Trophoblast cell (in vitro differentiated cells and primary cell): ENCODE data around the gene ARHGAP40.
A peak's percentile ranks its signal among the peaks of the same experiment; 100 is the strongest.

ENCODE experiments used
- DNase-seq, 2 donors: peaks; one replicate each; pipeline ENCODE4 v3.0.0-alpha.2; 2016
- H2AFZ ChIP-seq: 2 replicates; pipeline ENCODE4 v1.6.1; 2013; ENCODE audit warnings: low read length, moderate library complexity, mild to moderate bottlenecking; ENCODE audit not compliant: insufficient read depth, poor library complexity
- H2AK5ac ChIP-seq: 2 replicates; pipeline ENCODE4 v1.6.1; 2013; ENCODE audit warnings: mild to moderate bottlenecking, low read length
- H2BK120ac ChIP-seq: 2 replicates; pipeline ENCODE4 v1.6.1; 2013; ENCODE audit warnings: low read length, mild to moderate bottlenecking, moderate library complexity; ENCODE audit not compliant: insufficient read depth, poor library complexity
- H2BK12ac ChIP-seq: 2 replicates; pipeline ENCODE4 v1.6.1; 2013; ENCODE audit warnings: mild to moderate bottlenecking, low read length, moderate library complexity
- H2BK5ac ChIP-seq: 2 replicates; pipeline ENCODE4 v1.6.1; 2013; ENCODE audit warnings: low read length, low read depth, moderate library complexity, mild to moderate bottlenecking; ENCODE audit not compliant: poor library complexity
- H3K14ac ChIP-seq: 2 replicates; pipeline ENCODE4 v1.6.1; 2013; ENCODE audit warnings: mild to moderate bottlenecking, low read length
- H3K18ac ChIP-seq: 2 replicates; pipeline ENCODE4 v1.6.1; 2013; ENCODE audit warnings: mild to moderate bottlenecking, low read length
- H3K23ac ChIP-seq: 2 replicates; pipeline ENCODE4 v1.6.1; 2013; ENCODE audit warnings: low read length
- H3K27ac ChIP-seq: 2 replicates; pipeline ENCODE4 v1.5.1; 2013; ENCODE audit warnings: low read depth, mild to moderate bottlenecking, inconsistent platforms, low read length, moderate library complexity
- H3K27me3 ChIP-seq: 2 replicates; pipeline ENCODE4 v1.6.1; 2013; ENCODE audit warnings: inconsistent platforms, mild to moderate bottlenecking, low read length, moderate library complexity; ENCODE audit not compliant: insufficient read depth
- H3K36me3 ChIP-seq, 2 experiments: 1 replicate in 1 of 2; 2 replicates in 1 of 2; pipeline ENCODE4 v1.6.1; 2013; ENCODE audit warnings: low read length in 2 of 2, mild to moderate bottlenecking in 2 of 2, moderate library complexity in 1 of 2; ENCODE audit not compliant: insufficient read depth in 2 of 2, control insufficient read depth in 1 of 2
- H3K4ac ChIP-seq: 2 replicates; pipeline ENCODE4 v1.6.1; 2013; ENCODE audit warnings: low read depth, mild to moderate bottlenecking, low read length, moderate library complexity
- H3K4me1 ChIP-seq, 2 experiments: 1 replicate in 1 of 2; 2 replicates in 1 of 2; pipeline ENCODE4 v1.6.1; 2013; ENCODE audit warnings: low read length in 2 of 2, mild to moderate bottlenecking in 2 of 2, moderate library complexity in 1 of 2; ENCODE audit not compliant: insufficient read depth in 2 of 2, control insufficient read depth in 1 of 2
- H3K4me2 ChIP-seq: 2 replicates; pipeline ENCODE4 v1.6.1; 2013; ENCODE audit warnings: inconsistent platforms, mild to moderate bottlenecking, low read length, moderate library complexity
- H3K4me3 ChIP-seq: 2 replicates; pipeline ENCODE4 v1.5.1; 2013; ENCODE audit warnings: mild to moderate bottlenecking, low read depth, low read length, inconsistent platforms
- H3K79me1 ChIP-seq: one replicate; pipeline ENCODE4 v1.6.1; 2013; ENCODE audit warnings: low read length
- H3K79me2 ChIP-seq: 2 replicates; pipeline ENCODE4 v1.6.1; 2013; ENCODE audit warnings: low read length, mild to moderate bottlenecking; ENCODE audit not compliant: control insufficient read depth, insufficient read depth, poor library complexity
- H3K9ac ChIP-seq: 2 replicates; pipeline ENCODE4 v1.6.1; 2013; ENCODE audit warnings: mild to moderate bottlenecking, low read length
- H3K9me3 ChIP-seq: 2 replicates; pipeline ENCODE4 v1.6.1; 2013; ENCODE audit warnings: low read depth, mild to moderate bottlenecking, control low read depth, inconsistent platforms, low read length; ENCODE audit not compliant: insufficient read depth
- H4K12ac ChIP-seq: 2 replicates; pipeline ENCODE4 v1.6.1; 2013; ENCODE audit warnings: low read depth, mild to moderate bottlenecking, low read length, moderate library complexity
- H4K8ac ChIP-seq: 2 replicates; pipeline ENCODE4 v1.6.1; 2013; ENCODE audit warnings: low read depth, mild to moderate bottlenecking, low read length, moderate library complexity
- H4K91ac ChIP-seq: one replicate; pipeline ENCODE4 v1.6.1; 2013; ENCODE audit warnings: low read depth, mild to moderate bottlenecking, low read length, moderate library complexity
- WGBS: extraction: QIAGEN DNeasy Blood & Tissue Kit; methylation state at CpG from one replicate; pipeline ENCODE4 v1.1.7; 2013; ENCODE audit warnings: missing lambda C conversion rate; ENCODE audit not compliant: insufficient read length, insufficient coverage; ENCODE audit errors: extremely low coverage; 5-methylcytosine and 5-hydroxymethylcytosine counted together

ARHGAP40 gene

DNA sequence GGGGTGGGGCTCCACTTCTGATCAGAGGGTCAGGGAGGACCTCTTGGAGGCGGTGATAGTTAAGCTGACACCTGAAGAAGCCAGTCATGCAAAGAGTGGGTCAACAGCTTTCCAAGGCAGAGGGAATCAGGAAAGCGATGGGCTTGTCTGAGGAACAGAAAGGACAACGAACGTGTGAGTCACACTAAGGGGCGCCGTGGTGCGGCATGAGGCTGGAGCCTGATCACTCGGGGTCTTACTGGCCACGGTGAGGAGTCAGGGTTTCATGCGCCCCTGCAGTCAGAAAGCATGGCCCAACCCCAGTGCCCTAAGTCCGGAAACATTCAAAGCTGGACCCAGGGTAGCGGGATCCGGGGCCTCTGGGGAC is 72.1 kb downstream of the ARHGAP40 start:
- Histone ChIP-seq H3K27ac (no peak overlapping the region), H2BK120ac (no peak overlapping the region), H3K36me3 (no peaks in the 10 kb centered on the region), H3K23ac (no peak overlapping the region), H3K9ac (no peak overlapping the region), H4K12ac (no peak overlapping the region), H3K4me1 (peaks cover 8% of the 10 kb centered on the region in 2 experiments), H2AFZ (peak overlapping the region; percentile 89), H2BK5ac (peak overlapping the region; percentile 8), H3K18ac (no peak overlapping the region), H2BK12ac (no peak overlapping the region), H3K4me2 (peak overlapping the region; percentile 98), H3K79me2 (peaks cover 2% of the 10 kb centered on the region), H4K91ac (no peak overlapping the region), H3K4me3 (peak overlapping the region; percentile 69), H3K27me3 (peaks cover 4% of the 10 kb centered on the region), H4K8ac (peak overlapping the region; percentile 78), H3K79me1 (peaks cover 2% of the 10 kb centered on the region), H2AK5ac (no peak overlapping the region), H3K4ac (no peak overlapping the region), H3K14ac (no peak overlapping the region), H3K9me3 (peaks cover 2% of the 10 kb centered on the region)
- no CpG with 5 or more reads among the region's 13 CpGs for WGBS
- DNase-seq, result no peak

DNA sequence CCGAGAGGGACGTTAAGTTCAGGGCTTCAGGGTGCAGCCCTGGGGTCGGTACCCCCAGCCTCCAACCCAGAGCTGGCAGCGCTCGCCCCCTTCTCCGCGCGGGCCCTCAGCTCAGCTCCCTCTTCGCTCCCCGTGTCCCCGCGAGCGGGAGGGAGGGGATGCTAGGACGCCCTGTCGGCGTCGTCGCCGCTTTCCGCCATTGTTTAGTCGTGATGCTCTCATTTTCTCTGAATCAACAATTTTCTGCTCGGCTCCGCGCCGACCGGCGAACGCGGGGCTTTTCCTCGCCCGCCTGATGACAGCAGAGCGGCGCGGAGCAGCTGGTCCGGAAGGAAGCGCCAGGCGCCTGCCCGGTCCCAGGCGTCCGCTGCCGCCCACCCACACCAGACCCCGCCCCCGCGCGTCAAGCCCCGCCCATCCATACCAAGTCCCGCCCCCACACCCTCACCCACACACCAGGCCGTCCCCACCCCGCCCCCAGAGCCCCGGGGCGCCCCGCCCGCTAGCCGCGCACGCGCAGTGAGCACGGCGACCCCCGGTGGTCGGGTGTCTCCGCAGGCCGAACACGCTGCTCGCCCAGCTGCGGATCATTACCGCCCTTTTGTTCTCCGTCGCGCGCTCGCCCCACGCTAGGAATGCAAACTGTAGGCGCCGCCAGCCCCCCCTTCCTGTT is 72.6 kb downstream of the ARHGAP40 start:
- Histone ChIP-seq H3K79me1 (peaks cover 2% of the 10 kb centered on the region), H3K9me3 (peaks cover 2% of the 10 kb centered on the region), H3K27me3 (peaks cover 4% of the 10 kb centered on the region), H3K27ac (no peak overlapping the region), H3K14ac (no peak overlapping the region), H2BK120ac (no peak overlapping the region), H2BK12ac (no peak overlapping the region), H3K36me3 (no peaks in the 10 kb centered on the region), H4K12ac (peak overlapping the region; percentile 34), H2AFZ (peak overlapping the region; percentile 89), H4K8ac (peak overlapping the region; percentile 78), H3K4ac (no peak overlapping the region), H3K18ac (peak overlapping the region; percentile 62), H3K9ac (peak overlapping the region; percentile 21), H2BK5ac (peak overlapping the region; percentile 8), H3K4me1 (peaks cover 8% of the 10 kb centered on the region in 2 experiments), H3K4me3 (peak overlapping the region; percentile 69), H2AK5ac (no peak overlapping the region), H4K91ac (no peak overlapping the region), H3K4me2 (peak overlapping the region; percentile 98), H3K79me2 (peaks cover 2% of the 10 kb centered on the region), H3K23ac (no peak overlapping the region)
- no CpG with 5 or more reads among the region's 75 CpGs for WGBS
- no peak for DNase-seq

- peaks cover 2% of the 10 kb centered on the region for H3K9me3 ChIP-seq
- H2AK5ac ChIP-seq, result no peak overlapping the region
- no peak overlapping the region for H3K4ac ChIP-seq
- no peak for DNase-seq
- no peak overlapping the region for H3K14ac ChIP-seq
- WGBS, result no CpG with 5 or more reads among the region's 13 CpGs
- no peak overlapping the region for H2BK5ac ChIP-seq
- no peak overlapping the region for H2AFZ ChIP-seq
- no peak overlapping the region for H2BK12ac ChIP-seq
- H3K23ac ChIP-seq, result no peak overlapping the region
- peak overlapping the region; percentile 62 for H3K4me2 ChIP-seq
- no peak overlapping the region for H3K9ac ChIP-seq
- H3K4me1 ChIP-seq, result peaks cover 8% of the 10 kb centered on the region in 2 experiments
- peaks cover 4% of the 10 kb centered on the region for H3K27me3 ChIP-seq
- no peak overlapping the region for H4K91ac ChIP-seq
- peak overlapping the region; percentile 52 for H3K4me3 ChIP-seq
- no peak overlapping the region for H4K12ac ChIP-seq
- H3K79me1 ChIP-seq, result peaks cover 2% of the 10 kb centered on the region
- H3K18ac ChIP-seq, result no peak overlapping the region
- H4K8ac ChIP-seq, result peak overlapping the region; percentile 25
- H3K36me3 ChIP-seq, result no peaks in the 10 kb centered on the region
- no peak overlapping the region for H2BK120ac ChIP-seq
- H3K79me2 ChIP-seq, result peaks cover 2% of the 10 kb centered on the region
- H3K27ac ChIP-seq, result no peak overlapping the region
Measured at GRCh38 chr20:38674765-38675133, 73.1 kb downstream of the ARHGAP40 start.

DNA sequence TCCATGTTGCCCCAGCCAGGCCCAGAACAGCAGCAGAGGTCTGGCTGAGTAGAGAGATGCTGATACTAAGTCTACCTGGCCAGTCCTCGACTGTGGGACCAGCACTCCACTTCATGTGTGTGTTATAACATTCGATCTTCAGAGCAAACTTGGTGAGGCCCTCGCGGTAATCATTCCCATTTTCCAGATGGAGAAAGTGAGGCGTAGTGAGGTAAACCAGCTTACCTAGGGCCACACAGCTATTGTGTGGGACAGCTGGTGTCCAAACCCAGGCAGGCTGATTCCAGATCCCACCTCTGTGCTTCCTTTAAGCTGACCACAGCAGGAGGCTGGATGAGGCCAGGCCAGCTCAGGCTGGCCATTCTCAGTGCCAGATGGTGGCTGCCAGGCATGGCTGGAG is 75.0 kb downstream of the ARHGAP40 start:
- H3K23ac ChIP-seq, result no peak overlapping the region
- peaks cover 4% of the 10 kb centered on the region for H3K27me3 ChIP-seq
- peaks cover 8% of the 10 kb centered on the region in 2 experiments for H3K4me1 ChIP-seq
- H2AK5ac ChIP-seq, result no peak overlapping the region
- H3K79me1 ChIP-seq, result peaks cover 2% of the 10 kb centered on the region
- no peak overlapping the region for H3K4me3 ChIP-seq
- no peak overlapping the region for H3K9ac ChIP-seq
- no peak overlapping the region for H3K4ac ChIP-seq
- no peak for DNase-seq
- H3K14ac ChIP-seq, result no peak overlapping the region
- no peak overlapping the region for H3K27ac ChIP-seq
- no peak overlapping the region for H3K18ac ChIP-seq
- H2BK120ac ChIP-seq, result no peak overlapping the region
- peaks cover 2% of the 10 kb centered on the region for H3K79me2 ChIP-seq
- no CpG with 5 or more reads among the region's 5 CpGs for WGBS
- no peak overlapping the region for H4K91ac ChIP-seq
- H2BK5ac ChIP-seq, result no peak overlapping the region
- H2AFZ ChIP-seq, result no peak overlapping the region
- H4K12ac ChIP-seq, result no peak overlapping the region
- no peak overlapping the region for H2BK12ac ChIP-seq
- no peaks in the 10 kb centered on the region for H3K36me3 ChIP-seq
- no peak overlapping the region for H4K8ac ChIP-seq
- peaks cover 2% of the 10 kb centered on the region for H3K9me3 ChIP-seq
- H3K4me2 ChIP-seq, result no peak overlapping the region
